ENCODE measurements around the gene ALDH1A3.

DNA sequence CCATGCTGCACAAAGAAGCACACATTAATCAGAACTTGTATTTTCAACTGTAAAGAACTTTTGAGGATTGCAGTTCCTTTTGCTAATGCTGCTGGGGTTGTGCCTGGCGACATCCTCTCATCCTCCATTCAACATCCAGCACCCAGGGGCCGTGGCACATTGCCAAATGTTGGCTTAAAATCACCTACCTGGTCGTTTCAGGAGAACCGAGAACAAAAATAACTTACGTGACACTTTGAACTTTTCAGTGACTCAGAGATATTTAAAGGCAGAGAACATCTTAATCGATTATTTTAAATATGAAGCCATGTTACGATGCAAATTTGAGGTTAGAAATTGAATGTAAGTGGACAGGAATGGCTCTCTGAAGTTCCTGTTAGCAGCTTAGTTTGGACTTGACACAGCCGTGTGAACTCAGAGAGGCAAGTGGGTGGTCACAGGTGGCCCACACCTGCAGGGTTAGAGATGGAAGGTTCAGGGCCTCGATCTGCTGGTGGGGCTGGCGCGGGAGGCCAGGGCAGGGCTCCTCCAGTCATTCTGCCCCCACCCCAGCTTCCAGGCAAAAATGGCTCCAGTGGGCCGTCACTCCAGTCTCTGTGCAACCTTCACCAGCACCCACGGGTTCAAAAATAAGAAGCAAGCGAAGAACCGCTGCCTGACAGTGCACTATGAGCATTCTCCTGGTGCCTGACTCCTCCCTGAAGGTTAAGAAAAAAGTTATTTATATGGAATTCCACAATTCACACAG lies 51.7 kb downstream of the ALDH1A3 start:
- TF ChIP-seq MEF2A (IDR thresholded peaks at IDR 0.05; ENCODE audit: borderline replicate concordance, low read depth) (no peak), FOXJ3 (CRISPR knock-in tag; IDR thresholded peaks at IDR 0.05) (no peak), RCOR1 (IDR thresholded peaks at IDR 0.05; ENCODE audit: low read length) (no peak), NFIC (IDR thresholded peaks at IDR 0.05; ENCODE audit: borderline replicate concordance) (no peak)
- TF ChIP-seq, protein P1, sequence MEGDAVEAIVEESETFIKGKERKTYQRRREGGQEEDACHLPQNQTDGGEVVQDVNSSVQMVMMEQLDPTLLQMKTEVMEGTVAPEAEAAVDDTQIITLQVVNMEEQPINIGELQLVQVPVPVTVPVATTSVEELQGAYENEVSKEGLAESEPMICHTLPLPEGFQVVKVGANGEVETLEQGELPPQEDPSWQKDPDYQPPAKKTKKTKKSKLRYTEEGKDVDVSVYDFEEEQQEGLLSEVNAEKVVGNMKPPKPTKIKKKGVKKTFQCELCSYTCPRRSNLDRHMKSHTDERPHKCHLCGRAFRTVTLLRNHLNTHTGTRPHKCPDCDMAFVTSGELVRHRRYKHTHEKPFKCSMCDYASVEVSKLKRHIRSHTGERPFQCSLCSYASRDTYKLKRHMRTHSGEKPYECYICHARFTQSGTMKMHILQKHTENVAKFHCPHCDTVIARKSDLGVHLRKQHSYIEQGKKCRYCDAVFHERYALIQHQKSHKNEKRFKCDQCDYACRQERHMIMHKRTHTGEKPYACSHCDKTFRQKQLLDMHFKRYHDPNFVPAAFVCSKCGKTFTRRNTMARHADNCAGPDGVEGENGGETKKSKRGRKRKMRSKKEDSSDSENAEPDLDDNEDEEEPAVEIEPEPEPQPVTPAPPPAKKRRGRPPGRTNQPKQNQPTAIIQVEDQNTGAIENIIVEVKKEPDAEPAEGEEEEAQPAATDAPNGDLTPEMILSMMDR (IDR thresholded peaks at IDR 0.05) = no peak
